Natural killer cell (primary cell): ENCODE data around the gene IVNS1ABP. TPM values are rescaled to one million over a fixed set of nuclear protein-coding genes. Genes with fewer than 3 reads are reported as not detected.
"Not testable (repeated sequence)": the region's sequence is repeated elsewhere in the genome, so short reads cannot be mapped to it uniquely, and the experiment has no call there.

Experiments used
- ATAC-seq, 3 donors: fragments of 150-1000 bp in 2 of 3; fragments of 200-7000 bp in 1 of 3; cut with Tn5 transposase; 1 replicate in 1 of 3; 2 replicates in 2 of 3; pipeline ENCODE4 v1.10.0; 2021; ENCODE audit warnings: mild to moderate bottlenecking in 2 of 3, moderate library complexity in 2 of 3
- DNase-seq, 2 donors: peaks; one replicate each; pipeline versions ENCODE4 v3.0.0 to v3.0.0-alpha.2; 2013 to 2021; ENCODE audit warnings: mixed read lengths in 1 of 2
- H3K27ac ChIP-seq: one replicate; pipeline ENCODE4 v1.5.1; 2013; ENCODE audit warnings: mild to moderate bottlenecking, low read length
- H3K27me3 ChIP-seq: one replicate; pipeline ENCODE4 v1.6.1; 2013; ENCODE audit warnings: low read length; ENCODE audit not compliant: control insufficient read depth, insufficient read depth
- H3K36me3 ChIP-seq: one replicate; pipeline ENCODE4 v1.6.1; 2013; ENCODE audit warnings: low read length; ENCODE audit not compliant: control insufficient read depth, insufficient read depth
- H3K4me1 ChIP-seq: one replicate; pipeline ENCODE4 v1.6.1; 2013; ENCODE audit warnings: low read length; ENCODE audit not compliant: control insufficient read depth, insufficient read depth
- H3K4me3 ChIP-seq: one replicate; pipeline ENCODE4 v1.5.1; 2013; ENCODE audit warnings: low read length
- H3K9me3 ChIP-seq: one replicate; pipeline ENCODE4 v1.6.1; 2013; ENCODE audit warnings: low read length; ENCODE audit not compliant: control insufficient read depth, insufficient read depth
- H3K27ac Mint-ChIP-seq, 2 donors: one replicate each; pipeline ENCODE4 v1.8.0; 2022; ENCODE audit warnings: mild to moderate bottlenecking in 2 of 2, mixed read lengths in 2 of 2, moderate library complexity in 1 of 2
- H3K27me3 Mint-ChIP-seq, 2 donors: one replicate each; pipeline ENCODE4 v1.8.0; 2022; ENCODE audit warnings: low read depth in 2 of 2, mixed read lengths in 2 of 2
- H3K36me3 Mint-ChIP-seq: one replicate; pipeline ENCODE4 v1.8.0; 2022; ENCODE audit warnings: mixed read lengths
- H3K4me1 Mint-ChIP-seq, 2 donors: one replicate each; pipeline ENCODE4 v1.8.0; 2022; ENCODE audit warnings: mixed read lengths in 2 of 2
- H3K4me3 Mint-ChIP-seq: one replicate; pipeline ENCODE4 v1.8.0; 2022; ENCODE audit warnings: mild to moderate bottlenecking, moderate library complexity, mixed read lengths
- H3K9me3 Mint-ChIP-seq, 2 donors: one replicate each; pipeline ENCODE4 v1.8.0; 2022; ENCODE audit warnings: mixed read lengths in 2 of 2
- WGBS: methylation state at CpG from one replicate; pipeline ENCODE4 v1.1.7; 2013; ENCODE audit warnings: missing lambda C conversion rate; ENCODE audit not compliant: insufficient coverage; 5-methylcytosine and 5-hydroxymethylcytosine counted together
- intact Hi-C: fragments of 100-400 bp; cut with micrococcal nuclease; formaldehyde crosslinking; loops from one replicate; pipeline ENCODE4 v1.14.2; 2022
- total RNA-seq, 4 donors: library from RNA; stranded (reverse); fragments of 120-200 nt in 1 of 4; gene quantifications; one replicate each; pipeline versions ENCODE4 v1.2.3 to v1.2.4, GENCODE V29; 2013 to 2022
- TF ChIP-seq, protein P1 (sequence below): fragments of 200-600 bp; IDR thresholded peaks from one replicate; pipeline ENCODE4 v1.8.0; 2022; ENCODE audit warnings: antibody characterized with exemption

IVNS1ABP gene
- total RNA-seq, result 100 to 1,000 TPM; 250 to 394 (median 299) TPM
- total RNA-seq (2013), result 241 TPM

DNA sequence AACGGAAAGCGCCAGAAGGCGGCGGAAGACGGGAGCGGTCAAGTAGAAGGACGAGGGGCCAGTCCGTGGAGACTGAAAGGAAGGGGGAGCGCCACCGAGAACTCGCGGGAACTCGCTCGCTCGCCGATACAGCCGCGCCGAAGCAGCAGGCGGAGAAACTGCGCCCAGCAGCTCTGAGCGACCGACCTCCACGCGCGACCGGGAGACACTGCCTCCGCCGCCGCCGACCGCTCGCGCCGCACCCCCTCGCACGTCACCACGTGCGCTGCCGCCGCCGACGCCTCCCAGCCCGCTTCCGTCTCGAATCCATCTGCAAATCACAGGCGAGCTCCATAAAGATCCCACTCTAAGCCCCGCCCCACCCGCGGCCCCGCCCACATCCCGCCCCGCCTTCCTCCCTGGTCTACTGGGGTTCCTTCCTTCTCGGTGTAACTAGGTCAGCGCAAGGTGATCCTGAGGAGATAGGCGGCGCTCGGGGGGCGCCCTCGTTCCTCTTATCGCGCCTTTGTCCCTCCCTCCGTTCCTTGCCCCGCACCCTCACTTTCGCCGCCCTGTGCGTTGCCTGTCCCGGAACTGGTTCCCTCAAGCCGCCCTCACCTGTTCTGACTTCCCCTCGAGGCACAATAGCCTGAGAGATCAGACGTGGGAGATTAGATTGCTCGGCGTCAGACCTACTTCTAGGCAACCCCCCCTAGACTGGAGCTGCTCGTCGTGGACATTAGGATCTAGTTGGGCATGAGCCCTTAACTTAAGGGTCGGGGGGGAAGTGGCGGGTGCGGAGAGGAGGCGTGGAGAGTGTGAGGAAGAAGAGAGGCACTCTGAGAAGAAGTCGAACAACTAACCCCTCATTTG is at the start of gene IVNS1ABP:
Gene IVNS1ABP (minus strand): TSS at position 210 of the 852 bp plus-strand sequence. CDS start 7,750 bp downstream, outside the sequence.
- peaks cover under 1% of the 10 kb centered on the region for H3K36me3 Mint-ChIP-seq
- peak; percentile 70 to 89 (median 76) for ATAC-seq

DNA sequence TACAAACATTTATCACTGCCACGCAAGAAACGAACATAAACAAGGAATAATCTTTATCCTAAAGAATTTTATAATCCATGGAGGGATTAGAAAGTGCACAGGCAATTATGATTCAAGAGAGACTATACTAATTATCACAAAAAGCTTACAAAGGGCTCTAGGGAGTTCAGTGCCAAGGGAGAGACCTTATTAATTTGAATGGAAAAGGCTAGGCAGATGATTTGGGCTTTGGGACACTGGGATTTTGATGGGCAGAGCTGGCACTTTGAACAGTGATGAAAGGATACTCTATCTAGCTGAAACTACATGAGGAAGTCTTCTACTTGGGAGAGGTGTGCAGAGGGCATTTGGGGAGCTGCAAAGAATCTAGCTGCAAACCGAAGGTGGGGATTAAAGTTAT is 48.9 kb upstream of the IVNS1ABP start:
- intact Hi-C loops, result no loop called here
- no peaks in the 10 kb centered on the region for H3K36me3 ChIP-seq
- H3K9me3 Mint-ChIP-seq, result peaks cover 3 to 6% of the 10 kb centered on the region in 2 donors
- peaks cover 18% of the 10 kb centered on the region for H3K36me3 Mint-ChIP-seq
- DNase-seq (no peak), ATAC-seq (no peak)
- H3K27ac Mint-ChIP-seq, result no peak overlapping the region
- H3K27me3 Mint-ChIP-seq, result no peaks in the 10 kb centered on the region
- WGBS, result 95% methylated on average over 1 of the region's 3 CpGs
- H3K4me1 ChIP-seq, result no peaks in the 10 kb centered on the region
- H3K4me3 Mint-ChIP-seq, result no peak overlapping the region
- H3K27ac ChIP-seq, result no peak overlapping the region
- no peaks in the 10 kb centered on the region for H3K27me3 ChIP-seq
- no peaks in the 10 kb centered on the region for H3K9me3 ChIP-seq
- peaks cover 5 to 23% of the 10 kb centered on the region in 2 donors for H3K4me1 Mint-ChIP-seq
- H3K4me3 ChIP-seq, result no peak overlapping the region
- TF ChIP-seq, protein P1, sequence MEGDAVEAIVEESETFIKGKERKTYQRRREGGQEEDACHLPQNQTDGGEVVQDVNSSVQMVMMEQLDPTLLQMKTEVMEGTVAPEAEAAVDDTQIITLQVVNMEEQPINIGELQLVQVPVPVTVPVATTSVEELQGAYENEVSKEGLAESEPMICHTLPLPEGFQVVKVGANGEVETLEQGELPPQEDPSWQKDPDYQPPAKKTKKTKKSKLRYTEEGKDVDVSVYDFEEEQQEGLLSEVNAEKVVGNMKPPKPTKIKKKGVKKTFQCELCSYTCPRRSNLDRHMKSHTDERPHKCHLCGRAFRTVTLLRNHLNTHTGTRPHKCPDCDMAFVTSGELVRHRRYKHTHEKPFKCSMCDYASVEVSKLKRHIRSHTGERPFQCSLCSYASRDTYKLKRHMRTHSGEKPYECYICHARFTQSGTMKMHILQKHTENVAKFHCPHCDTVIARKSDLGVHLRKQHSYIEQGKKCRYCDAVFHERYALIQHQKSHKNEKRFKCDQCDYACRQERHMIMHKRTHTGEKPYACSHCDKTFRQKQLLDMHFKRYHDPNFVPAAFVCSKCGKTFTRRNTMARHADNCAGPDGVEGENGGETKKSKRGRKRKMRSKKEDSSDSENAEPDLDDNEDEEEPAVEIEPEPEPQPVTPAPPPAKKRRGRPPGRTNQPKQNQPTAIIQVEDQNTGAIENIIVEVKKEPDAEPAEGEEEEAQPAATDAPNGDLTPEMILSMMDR, result no peak

More for the DNA sequence above, at the start of gene IVNS1ABP:
- no peaks in the 10 kb centered on the region for H3K27me3 Mint-ChIP-seq
- peak; percentile 92 to 97 for DNase-seq
- Histone ChIP-seq H3K27ac (peak within 1 kb of the TSS; percentile 100), H3K9me3 (no peaks in the 10 kb centered on the region), H3K36me3 (no peaks in the 10 kb centered on the region), H3K4me3 (peak within 1 kb of the TSS; percentile 99), H3K4me1 (peaks cover 13% of the 10 kb centered on the region), H3K27me3 (no peaks in the 10 kb centered on the region)
- peak within 1 kb of the TSS; percentile 95 for H3K4me3 Mint-ChIP-seq
- intact Hi-C loops, result loop anchor here (1.0 to 10.0 kb wide), 10 partner anchors 22 to 1058 kb away; partner anchors contain the start of genes NIBAN1, ODR4, SWT1 and TPR
- TF ChIP-seq, protein P1, result no peak
- no peaks in the 10 kb centered on the region for H3K9me3 Mint-ChIP-seq
- peak within 1 kb of the TSS; percentile 98 to 99 for H3K27ac Mint-ChIP-seq
- peaks cover 52 to 58% of the 10 kb centered on the region in 2 donors for H3K4me1 Mint-ChIP-seq
- WGBS, result under 1% methylated on average over 78 of the region's 80 CpGs

DNA sequence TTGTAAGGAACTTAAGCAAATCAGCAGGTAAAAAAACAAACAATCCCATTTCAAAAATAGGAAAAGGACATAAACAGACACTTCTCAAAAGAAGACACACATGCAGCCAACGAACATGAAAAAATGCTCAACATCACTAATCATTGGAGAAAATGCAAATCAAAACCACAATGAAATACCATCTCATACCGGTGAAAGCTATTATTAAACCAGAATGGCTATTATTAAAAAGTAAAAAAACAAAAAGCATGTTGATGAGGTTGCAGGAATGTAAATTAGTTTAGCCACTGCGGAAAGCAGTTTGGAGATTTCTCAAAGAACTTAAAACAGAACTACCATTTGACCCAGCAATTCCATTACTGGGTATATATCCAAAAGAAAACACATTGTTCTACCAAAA is 47.5 kb upstream of the IVNS1ABP start:
- H3K27me3 Mint-ChIP-seq, H3K27me3 ChIP-seq, H3K36me3 ChIP-seq, H3K9me3 Mint-ChIP-seq, intact Hi-C loops, ATAC-seq, H3K27ac ChIP-seq, H3K4me3 Mint-ChIP-seq, H3K4me3 ChIP-seq, H3K27ac Mint-ChIP-seq, H3K9me3 ChIP-seq, H3K4me1 ChIP-seq, DNase-seq: not testable (repeated sequence)
- WGBS, result 70% methylated on average over 2 of the region's 3 CpGs
- Mint-ChIP-seq H3K36me3 (peaks cover 23% of the 10 kb centered on the region), H3K4me1 (peaks cover 5 to 24% of the 10 kb centered on the region in 2 donors)

DNA sequence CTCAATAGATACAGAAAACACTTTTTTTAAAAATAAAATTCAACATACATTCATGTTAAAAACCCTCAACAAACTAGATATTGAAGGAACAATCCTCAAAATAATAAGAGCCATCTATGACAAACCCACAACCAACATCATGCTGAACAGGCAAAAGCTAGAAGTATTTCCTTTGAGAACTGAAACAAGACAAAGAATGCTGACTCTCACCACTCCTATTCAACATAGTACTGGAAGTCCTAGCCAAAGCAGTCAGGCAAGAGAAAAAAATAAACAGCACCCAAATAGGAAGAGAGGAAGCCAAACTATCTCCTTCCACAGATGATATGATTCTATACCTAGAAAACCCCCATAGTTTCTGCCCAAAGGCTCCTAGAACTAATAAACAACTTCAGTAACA is 46.2 kb upstream of the IVNS1ABP start:
- no peak overlapping the region for H3K4me3 ChIP-seq
- ATAC-seq (no peak), DNase-seq (no peak)
- H3K36me3 ChIP-seq, result no peaks in the 10 kb centered on the region
- no peaks in the 10 kb centered on the region for H3K27me3 ChIP-seq
- no peaks in the 10 kb centered on the region for H3K4me1 ChIP-seq
- H3K27ac Mint-ChIP-seq, result no peak overlapping the region
- no peaks in the 10 kb centered on the region for H3K9me3 ChIP-seq
- H3K27me3 Mint-ChIP-seq, result no peaks in the 10 kb centered on the region
- H3K27ac ChIP-seq, result no peak overlapping the region
- peaks cover 23% of the 10 kb centered on the region for H3K36me3 Mint-ChIP-seq
- TF ChIP-seq, protein P1, result no peak
- H3K4me3 Mint-ChIP-seq, result no peak overlapping the region
- peaks cover 4 to 8% of the 10 kb centered on the region in 2 donors for H3K9me3 Mint-ChIP-seq
- peaks cover 12 to 25% of the 10 kb centered on the region in 2 donors for H3K4me1 Mint-ChIP-seq
- intact Hi-C loops, result no loop called here
